PC-9 (cell line): Measurements from ENCODE around the gene ZNF516. TPM values are rescaled to one million over a fixed set of nuclear protein-coding genes. Genes with fewer than 3 reads are reported as not detected.

Source experiments
- BruUV-seq: library from RNA; stranded (reverse); fragments of 400-500 nt; replicated peaks from 2 replicates; lab custom pipeline; 2021; lab: Mats Ljungman, UMichigan
- CTCF ChIA-PET: fragments of 300-600 bp; sonication (Branson Sonifier 250); formaldehyde crosslinking; loops from one replicate; lab custom pipeline; 2022; ENCODE audit warnings: antibody characterized with exemption; lab: Charles Lee
- POLR2A ChIA-PET: fragments of 300-600 bp; sonication (Branson Sonifier 250); formaldehyde crosslinking; loops from one replicate; lab custom pipeline; 2022; ENCODE audit warnings: antibody characterized with exemption; ENCODE audit not compliant: unreplicated experiment; lab: Charles Lee
- DNase-seq, 2 experiments: peaks; one replicate each; pipeline versions ENCODE4 v3.0.0 to v3.0.0-alpha.2; 2015 to 2022; ENCODE audit warnings: mixed read lengths in 1 of 2
- H2AFZ ChIP-seq: fragments of 200-600 bp; sonication (generic); 2 replicates; pipeline ENCODE4 v1.8.1; 2017; ENCODE audit warnings: antibody characterized with exemption
- H3F3A ChIP-seq: fragments of 200-600 bp; sonication (generic); 2 replicates; pipeline ENCODE4 v1.8.1; 2017; ENCODE audit warnings: antibody characterized with exemption, mild to moderate bottlenecking, low read depth; ENCODE audit not compliant: insufficient read depth
- H3K27ac ChIP-seq: fragments of 200-600 bp; sonication (generic); 2 replicates; pipeline ENCODE4 v1.6.1; 2016; ENCODE audit warnings: mixed run types
- H3K27me3 ChIP-seq: fragments of 200-600 bp; sonication (generic); 2 replicates; pipeline ENCODE4 v1.6.1; 2016; ENCODE audit warnings: low read depth, mixed run types; ENCODE audit not compliant: insufficient read depth
- H3K36me3 ChIP-seq: fragments of 200-600 bp; sonication (generic); 2 replicates; pipeline ENCODE4 v1.6.1; 2016; ENCODE audit warnings: low read depth, mixed run types
- H3K4me1 ChIP-seq: fragments of 200-600 bp; sonication (generic); replicated peaks from 2 replicates; pipeline ENCODE4 v1.6.1; 2016; ENCODE audit warnings: mixed run types; ENCODE audit not compliant: insufficient read depth
- H3K4me2 ChIP-seq: fragments of 200-600 bp; sonication (generic); 2 replicates; pipeline ENCODE4 v1.6.1; 2017; ENCODE audit warnings: mixed run types
- H3K4me3 ChIP-seq: fragments of 200-600 bp; sonication (generic); 2 replicates; pipeline ENCODE4 v1.6.1; 2016; ENCODE audit warnings: mixed run types
- H3K79me2 ChIP-seq: fragments of 200-600 bp; sonication (generic); 2 replicates; pipeline ENCODE4 v1.6.1; 2017; ENCODE audit warnings: low read depth, mixed run types
- H3K9me2 ChIP-seq: fragments of 200-600 bp; sonication (generic); 2 replicates; pipeline ENCODE4 v1.8.1; 2017; ENCODE audit warnings: mild to moderate bottlenecking; ENCODE audit not compliant: insufficient read depth
- H3K9me3 ChIP-seq: fragments of 200-600 bp; sonication (generic); 2 replicates; pipeline ENCODE4 v1.8.1; 2016; ENCODE audit warnings: low read depth; ENCODE audit not compliant: insufficient read depth
- H4K20me1 ChIP-seq: fragments of 200-600 bp; sonication (generic); 2 replicates; pipeline ENCODE4 v1.8.1; 2017; ENCODE audit not compliant: insufficient read depth
- EZH2 ChIP-seq: fragments of 200-600 bp; sonication (generic); IDR thresholded peaks from 2 replicates; pipeline ENCODE4 v1.8.0; 2017; ENCODE audit warnings: antibody characterized with exemption, low read depth
- intact Hi-C: fragments of 100-400 bp; cut with micrococcal nuclease; formaldehyde crosslinking; loops from one replicate; pipeline ENCODE4 v1.10.0; 2022; ENCODE audit not compliant: unreplicated experiment
- total RNA-seq: library from RNA; stranded (reverse); gene quantifications from 2 replicates; pipeline ENCODE4 v1.2.3, GENCODE V29; 2021
- TF ChIP-seq, protein P1 (sequence below): fragments of 200-600 bp; sonication (generic); conservative IDR thresholded peaks from 2 replicates; pipeline ENCODE4 v1.6.1; 2017; ENCODE audit warnings: mixed run types, antibody characterized with exemption, mild to moderate bottlenecking, moderate library complexity

The ZNF516 gene
- total RNA-seq, 1 experiment from 2014 or later: 32.7 TPM

DNA sequence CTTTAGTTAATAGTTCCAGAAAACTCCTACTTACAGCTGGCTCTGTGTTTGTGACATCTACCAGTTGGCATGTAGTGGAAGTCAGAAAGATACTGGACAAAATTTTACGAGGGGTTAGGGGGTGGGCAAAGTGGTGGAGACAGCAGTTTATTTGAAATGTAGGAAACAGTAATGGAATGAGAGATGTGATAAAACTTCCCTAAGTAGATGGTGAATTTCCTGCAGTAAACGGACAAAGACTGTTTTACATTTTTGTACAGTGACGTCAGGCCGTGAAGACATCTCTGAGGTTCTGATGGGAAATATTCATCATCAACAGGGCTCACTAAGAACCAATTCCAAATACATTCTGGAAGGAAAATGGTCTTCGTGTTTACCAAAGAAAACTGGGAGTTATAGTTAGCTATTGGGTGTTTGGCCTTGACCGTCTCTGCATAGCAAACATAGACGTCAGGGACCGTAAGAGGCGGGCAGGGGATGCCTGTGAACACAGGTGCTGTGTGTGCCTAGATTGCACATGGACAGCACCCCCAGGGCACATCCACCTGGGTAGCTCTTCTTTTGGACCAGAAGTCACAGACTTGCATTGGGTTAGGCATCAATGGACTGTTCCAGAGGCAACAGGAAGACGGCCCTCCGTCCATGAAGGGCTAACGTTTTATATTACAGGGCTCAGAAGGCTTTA is 131.5 kb downstream of the ZNF516 start:
- Histone ChIP-seq H3K9me3 (no peaks in the 10 kb centered on the region), H3K4me3 (no peak overlapping the region), H4K20me1 (0 out of 2 replicates have a peak, but pooled peaks cover 20% of the 10 kb centered on the region), H3K27ac (no peak overlapping the region), H3K27me3 (no peaks in the 10 kb centered on the region), H3K9me2 (no peaks in the 10 kb centered on the region), H3K79me2 (no peaks in the 10 kb centered on the region), H3K4me2 (no peak overlapping the region), H3K36me3 (no peaks in the 10 kb centered on the region), H3K4me1 (no peaks in the 10 kb centered on the region), H3F3A (no peaks in the 10 kb centered on the region), H2AFZ (no peak overlapping the region)
- BruUV-seq: no TSS peak
- no peak for TF ChIP-seq EZH2
- CTCF ChIA-PET: interaction anchor here (0.7 kb wide), 1 partner anchor 25 kb away, joined by 4 read pairs; no protein-coding TSS in a partner anchor
- intact Hi-C loops: no loop called here
- no peak for DNase-seq
- POLR2A ChIA-PET: no interaction called here

DNA sequence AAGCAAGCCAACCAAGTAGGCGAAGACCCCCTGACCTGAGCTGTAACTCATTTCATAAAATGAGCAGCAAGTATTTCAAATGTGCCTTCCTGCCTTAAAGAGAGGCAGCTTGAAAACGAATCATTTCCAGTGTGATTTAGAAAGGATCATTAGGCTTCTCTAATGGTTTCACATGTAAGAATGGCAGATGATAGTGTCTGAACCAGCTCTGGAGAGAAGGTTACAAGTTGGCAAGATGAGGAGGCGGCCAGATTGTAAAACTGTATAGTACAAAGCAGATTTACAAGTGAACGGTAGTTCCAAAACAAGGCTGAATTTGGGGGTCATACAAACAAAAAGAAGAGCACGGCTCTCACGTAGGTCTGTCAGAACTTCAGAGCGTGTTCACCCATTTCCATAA is 132.4 kb downstream of the ZNF516 start:
- ChIA-PET POLR2A (no interaction called here), CTCF (no interaction called here)
- H3K4me1 ChIP-seq: no peaks in the 10 kb centered on the region
- H3K36me3 ChIP-seq: no peaks in the 10 kb centered on the region
- H2AFZ ChIP-seq: no peak overlapping the region
- no peaks in the 10 kb centered on the region; the same call in 1 of the 2 replicates for H3F3A ChIP-seq
- H3K27me3 ChIP-seq: no peaks in the 10 kb centered on the region
- no TSS peak for BruUV-seq
- H3K27ac ChIP-seq: no peak overlapping the region
- H3K9me2 ChIP-seq: no peaks in the 10 kb centered on the region
- no peak for DNase-seq
- no peaks in the 10 kb centered on the region for H3K9me3 ChIP-seq
- no peaks in the 10 kb centered on the region for H3K79me2 ChIP-seq
- TF ChIP-seq EZH2: no peak
- TF ChIP-seq, protein P1, sequence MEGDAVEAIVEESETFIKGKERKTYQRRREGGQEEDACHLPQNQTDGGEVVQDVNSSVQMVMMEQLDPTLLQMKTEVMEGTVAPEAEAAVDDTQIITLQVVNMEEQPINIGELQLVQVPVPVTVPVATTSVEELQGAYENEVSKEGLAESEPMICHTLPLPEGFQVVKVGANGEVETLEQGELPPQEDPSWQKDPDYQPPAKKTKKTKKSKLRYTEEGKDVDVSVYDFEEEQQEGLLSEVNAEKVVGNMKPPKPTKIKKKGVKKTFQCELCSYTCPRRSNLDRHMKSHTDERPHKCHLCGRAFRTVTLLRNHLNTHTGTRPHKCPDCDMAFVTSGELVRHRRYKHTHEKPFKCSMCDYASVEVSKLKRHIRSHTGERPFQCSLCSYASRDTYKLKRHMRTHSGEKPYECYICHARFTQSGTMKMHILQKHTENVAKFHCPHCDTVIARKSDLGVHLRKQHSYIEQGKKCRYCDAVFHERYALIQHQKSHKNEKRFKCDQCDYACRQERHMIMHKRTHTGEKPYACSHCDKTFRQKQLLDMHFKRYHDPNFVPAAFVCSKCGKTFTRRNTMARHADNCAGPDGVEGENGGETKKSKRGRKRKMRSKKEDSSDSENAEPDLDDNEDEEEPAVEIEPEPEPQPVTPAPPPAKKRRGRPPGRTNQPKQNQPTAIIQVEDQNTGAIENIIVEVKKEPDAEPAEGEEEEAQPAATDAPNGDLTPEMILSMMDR: no peak
- 0 out of 2 replicates have a peak, but pooled peaks cover 20% of the 10 kb centered on the region for H4K20me1 ChIP-seq
- no peak overlapping the region for H3K4me2 ChIP-seq
- no peak overlapping the region for H3K4me3 ChIP-seq
- intact Hi-C loops: no loop called here

DNA sequence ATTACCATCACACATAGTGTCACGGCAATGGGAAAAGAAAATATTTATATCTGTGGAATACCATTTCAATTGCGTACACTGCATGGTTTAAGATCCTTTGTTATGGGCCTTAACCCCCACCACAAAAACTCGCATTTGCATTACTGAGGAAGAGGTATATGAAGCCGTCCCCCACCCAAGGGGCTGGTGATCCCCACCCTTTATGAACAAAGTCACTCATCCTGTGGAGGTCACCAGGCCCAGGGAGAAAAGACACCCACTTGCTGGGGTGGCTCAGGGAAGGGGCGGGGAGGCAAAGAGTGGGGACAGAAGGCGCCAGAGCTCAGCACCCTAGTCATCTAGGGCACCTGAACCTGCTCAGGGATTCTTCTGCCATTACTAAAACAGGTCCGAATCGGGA is 133.8 kb downstream of the ZNF516 start:
- H4K20me1 ChIP-seq: 0 out of 2 replicates have a peak, but pooled peaks cover 14% of the 10 kb centered on the region

More for the DNA sequence above, 133.8 kb downstream of the ZNF516 start:
- DNase-seq: no peak
- Histone ChIP-seq H3K27me3 (no peaks in the 10 kb centered on the region), H3K27ac (no peak overlapping the region), H3K4me2 (no peak overlapping the region), H3K4me1 (no peaks in the 10 kb centered on the region), H3K36me3 (no peaks in the 10 kb centered on the region), H3K4me3 (no peak overlapping the region), H3F3A (no peaks in the 10 kb centered on the region; the same call in 1 of the 2 replicates), H3K79me2 (no peaks in the 10 kb centered on the region), H3K9me2 (no peaks in the 10 kb centered on the region), H2AFZ (no peak overlapping the region), H3K9me3 (no peaks in the 10 kb centered on the region)
- CTCF ChIA-PET: no interaction called here
- POLR2A ChIA-PET: no interaction called here
- no peak for TF ChIP-seq EZH2
- TF ChIP-seq, protein P1: no peak
- intact Hi-C loops: no loop called here
- BruUV-seq: no TSS peak
